ENCODE measurements around the gene SFXN4.
"Not testable (repeated sequence)": the region's sequence is repeated elsewhere in the genome, so short reads cannot be mapped to it uniquely, and the experiment has no call there.

Gene SFXN4

GRCh38 chr10:119159332-119159731 lies 6.2 kb downstream of the SFXN4 start:
- H3K4me1 ChIP-seq (ENCODE audit: insufficient read depth, low read length, poor library complexity, severe bottlenecking) = peaks cover 14% of the 10 kb centered on the region
- no peak overlapping the region for H2AFZ ChIP-seq (ENCODE audit: low read length)
- 0 out of 2 replicates have a peak, but pooled peaks cover 5% of the 10 kb centered on the region for H3K36me3 ChIP-seq (ENCODE audit: insufficient read depth, low read length)
- H3K9me2 ChIP-seq (replicated peaks; ENCODE audit: low read depth, low read length) = no peaks in the 10 kb centered on the region
- no peaks in the 10 kb centered on the region for H3K9me3 ChIP-seq (ENCODE audit: insufficient read depth, low read depth, low read length)
- H4K20me1 ChIP-seq (ENCODE audit: insufficient read depth, low read length, poor library complexity, severe bottlenecking) = no peaks in the 10 kb centered on the region
- no peaks in the 10 kb centered on the region; the same call in 1 of the 2 replicates for H3F3A ChIP-seq (ENCODE audit: low read depth)
- no peak overlapping the region for H3K4me3 ChIP-seq (ENCODE audit: low read length, poor library complexity, severe bottlenecking)
- H3K9ac ChIP-seq (ENCODE audit: low read depth, low read length, poor library complexity, severe bottlenecking) = no peak overlapping the region
- peaks cover 4% of the 10 kb centered on the region; the same call in 1 of the 2 replicates for H3K79me2 ChIP-seq (ENCODE audit: insufficient read depth, low read length)
- TF ChIP-seq EZH2phosphoT487 (IDR thresholded peaks at IDR 0.05; ENCODE audit: borderline replicate concordance) = no peak
- no peak for TF ChIP-seq CTCF (conservative IDR thresholded peaks at IDR 0.05; ENCODE audit: low read length)
- H3K4me2 ChIP-seq (ENCODE audit: low read depth, low read length, poor library complexity, severe bottlenecking) = no peak overlapping the region
- no peaks in the 10 kb centered on the region for H3K27me3 ChIP-seq (ENCODE audit: insufficient read depth, low read length, poor library complexity, severe bottlenecking)

- Histone ChIP-seq H3K4me1 (ENCODE audit: insufficient read depth, low read length, poor library complexity, severe bottlenecking) (no peaks in the 10 kb centered on the region), H3F3A (ENCODE audit: low read depth) (no peaks in the 10 kb centered on the region), H3K4me3 (ENCODE audit: low read length, poor library complexity, severe bottlenecking) (no peak overlapping the region), H2AFZ (ENCODE audit: low read length) (no peak overlapping the region), H4K20me1 (ENCODE audit: insufficient read depth, low read length, poor library complexity, severe bottlenecking) (no peaks in the 10 kb centered on the region), H3K9ac (ENCODE audit: low read depth, low read length, poor library complexity, severe bottlenecking) (no peak overlapping the region), H3K9me3 (ENCODE audit: insufficient read depth, low read depth, low read length) (no peaks in the 10 kb centered on the region), H3K27me3 (ENCODE audit: insufficient read depth, low read length, poor library complexity, severe bottlenecking) (no peaks in the 10 kb centered on the region), H3K79me2 (ENCODE audit: insufficient read depth, low read length) (no peaks in the 10 kb centered on the region), H3K4me2 (ENCODE audit: low read depth, low read length, poor library complexity, severe bottlenecking) (no peak overlapping the region), H3K36me3 (ENCODE audit: insufficient read depth, low read length) (peaks cover 8% of the 10 kb centered on the region; the same call in 1 of the 2 replicates), H3K9me2 (replicated peaks; ENCODE audit: low read depth, low read length) (no peaks in the 10 kb centered on the region)
- no peak for TF ChIP-seq EZH2phosphoT487 (IDR thresholded peaks at IDR 0.05; ENCODE audit: borderline replicate concordance)
- TF ChIP-seq CTCF (conservative IDR thresholded peaks at IDR 0.05; ENCODE audit: low read length) = no peak
Observed at GRCh38 chr10:119153661-119154060, 11.9 kb downstream of the SFXN4 start.

GRCh38 chr10:119153041-119153440 lies 12.5 kb downstream of the SFXN4 start:
- Histone ChIP-seq H4K20me1 (ENCODE audit: insufficient read depth, low read length, poor library complexity, severe bottlenecking) (no peaks in the 10 kb centered on the region), H3K9me3 (ENCODE audit: insufficient read depth, low read depth, low read length) (no peaks in the 10 kb centered on the region), H2AFZ (ENCODE audit: low read length) (no peak overlapping the region), H3K79me2 (ENCODE audit: insufficient read depth, low read length) (no peaks in the 10 kb centered on the region), H3K4me3 (ENCODE audit: low read length, poor library complexity, severe bottlenecking) (no peak overlapping the region), H3K36me3 (ENCODE audit: insufficient read depth, low read length) (peaks cover 8% of the 10 kb centered on the region; the same call in 1 of the 2 replicates), H3F3A (ENCODE audit: low read depth) (no peaks in the 10 kb centered on the region), H3K4me2 (ENCODE audit: low read depth, low read length, poor library complexity, severe bottlenecking) (no peak overlapping the region), H3K9ac (ENCODE audit: low read depth, low read length, poor library complexity, severe bottlenecking) (no peak overlapping the region), H3K4me1 (ENCODE audit: insufficient read depth, low read length, poor library complexity, severe bottlenecking) (no peaks in the 10 kb centered on the region), H3K27me3 (ENCODE audit: insufficient read depth, low read length, poor library complexity, severe bottlenecking) (no peaks in the 10 kb centered on the region), H3K9me2 (replicated peaks; ENCODE audit: low read depth, low read length) (no peaks in the 10 kb centered on the region)
- no peak for TF ChIP-seq EZH2phosphoT487 (IDR thresholded peaks at IDR 0.05; ENCODE audit: borderline replicate concordance)
- TF ChIP-seq CTCF (conservative IDR thresholded peaks at IDR 0.05; ENCODE audit: low read length) = no peak

- H3K4me3 ChIP-seq (ENCODE audit: low read length, poor library complexity, severe bottlenecking); H3K9me2 ChIP-seq (replicated peaks; ENCODE audit: low read depth, low read length); H3F3A ChIP-seq (ENCODE audit: low read depth); H3K79me2 ChIP-seq (ENCODE audit: insufficient read depth, low read length); H4K20me1 ChIP-seq (ENCODE audit: insufficient read depth, low read length, poor library complexity, severe bottlenecking); H3K9ac ChIP-seq (ENCODE audit: low read depth, low read length, poor library complexity, severe bottlenecking); H3K4me2 ChIP-seq (ENCODE audit: low read depth, low read length, poor library complexity, severe bottlenecking); H3K4me1 ChIP-seq (ENCODE audit: insufficient read depth, low read length, poor library complexity, severe bottlenecking); H3K9me3 ChIP-seq (ENCODE audit: insufficient read depth, low read depth, low read length); H2AFZ ChIP-seq (ENCODE audit: low read length); H3K27me3 ChIP-seq (ENCODE audit: insufficient read depth, low read length, poor library complexity, severe bottlenecking); H3K36me3 ChIP-seq (ENCODE audit: insufficient read depth, low read length): not testable (repeated sequence)
Observed at GRCh38 chr10:119151601-119152000, 13.9 kb downstream of the SFXN4 start.

Data from Loucy (cell line).